Liver (tissue), 9 donors: ENCODE measurements around the gene JAG1. TPM values are rescaled to one million over a fixed set of nuclear protein-coding genes. Genes with fewer than 3 reads are reported as not detected.

Experiments
- DNase-seq: peaks from one replicate; pipeline ENCODE4 v3.0.0-alpha.2; 2017; ENCODE audit warnings: low spot score
- H3K27ac ChIP-seq, 2 donors: one replicate each; pipeline ENCODE4 v1.7.0; 2013; ENCODE audit warnings: inconsistent platforms in 2 of 2, low read length in 2 of 2, control low read depth in 1 of 2, low read depth in 1 of 2, mild to moderate bottlenecking in 1 of 2
- H3K27me3 ChIP-seq, 4 donors: one replicate each; pipeline versions ENCODE4 v1.6.1 to v1.7.0; 2013; ENCODE audit warnings: low read length in 3 of 4, inconsistent platforms in 1 of 4, mild to moderate bottlenecking in 1 of 4, moderate library complexity in 1 of 4; ENCODE audit not compliant: control insufficient read depth in 4 of 4, insufficient read depth in 4 of 4
- H3K36me3 ChIP-seq, 4 donors: one replicate each; pipeline versions ENCODE4 v1.6.1 to v1.7.0; 2013; ENCODE audit warnings: low read length in 3 of 4, mild to moderate bottlenecking in 3 of 4, low read depth in 1 of 4, moderate library complexity in 1 of 4; ENCODE audit not compliant: control insufficient read depth in 4 of 4, insufficient read depth in 3 of 4
- H3K4me1 ChIP-seq, 4 donors: one replicate each; pipeline versions ENCODE4 v1.6.1 to v1.7.0; 2013; ENCODE audit warnings: low read length in 3 of 4, mild to moderate bottlenecking in 3 of 4, moderate library complexity in 1 of 4; ENCODE audit not compliant: control insufficient read depth in 4 of 4, insufficient read depth in 4 of 4
- H3K4me3 ChIP-seq, 3 donors: one replicate each; pipeline versions ENCODE4 v1.6.1 to v1.7.0; 2013; ENCODE audit warnings: low read length in 3 of 3, control low read depth in 1 of 3, low read depth in 1 of 3, mild to moderate bottlenecking in 1 of 3
- H3K9ac ChIP-seq, 2 donors: one replicate each; pipeline ENCODE4 v1.7.0; 2013; ENCODE audit warnings: low read length in 2 of 2, mild to moderate bottlenecking in 2 of 2, moderate library complexity in 2 of 2, control low read depth in 1 of 2, low read depth in 1 of 2
- H3K9me3 ChIP-seq, 4 donors: one replicate each; pipeline versions ENCODE4 v1.6.1 to v1.7.0; 2013; ENCODE audit warnings: low read length in 3 of 4; ENCODE audit not compliant: control insufficient read depth in 4 of 4
- ATF3 ChIP-seq: IDR thresholded peaks from 2 replicates; pipeline ENCODE4 v1.6.1; 2016; ENCODE audit warnings: antibody characterized with exemption
- CTCF ChIP-seq: fragments of 150-350 bp; IDR thresholded peaks from 2 replicates; pipeline ENCODE4 v1.5.1; 2017; ENCODE audit warnings: improper control_type of control experiment, low read depth, low read length; ENCODE audit not compliant: missing input control
- EGR1 ChIP-seq, 2 donors: IDR thresholded peaks; 2 replicates each; pipeline ENCODE4 v1.6.1; 2016 to 2018; ENCODE audit warnings: antibody characterized with exemption in 2 of 2, low read depth in 2 of 2
- FOXA1 ChIP-seq: IDR thresholded peaks from 2 replicates; pipeline ENCODE4 v1.6.1; 2016; ENCODE audit warnings: antibody characterized with exemption
- FOXA2 ChIP-seq: IDR thresholded peaks from 2 replicates; pipeline ENCODE4 v1.6.1; 2016; ENCODE audit warnings: antibody characterized with exemption
- GABPA ChIP-seq, 2 donors: IDR thresholded peaks in 1 of 2; conservative IDR thresholded peaks in 1 of 2; 2 replicates each; pipeline ENCODE4 v1.6.1; 2016; ENCODE audit warnings: antibody characterized with exemption in 2 of 2, mild to moderate bottlenecking in 1 of 2, moderate library complexity in 1 of 2
- HNF4A ChIP-seq, 2 donors: conservative IDR thresholded peaks; 2 replicates each; pipeline ENCODE4 v1.6.1; 2016; ENCODE audit warnings: antibody characterized with exemption in 2 of 2, mild to moderate bottlenecking in 2 of 2
- HNF4G ChIP-seq: IDR thresholded peaks from 2 replicates; pipeline ENCODE4 v1.6.1; 2016; ENCODE audit warnings: antibody characterized with exemption
- JUND ChIP-seq, 2 donors: IDR thresholded peaks; 2 replicates each; pipeline ENCODE4 v1.6.1; 2016; ENCODE audit warnings: antibody characterized with exemption in 2 of 2
- MAX ChIP-seq: IDR thresholded peaks from 2 replicates; pipeline ENCODE4 v1.6.1; 2016; ENCODE audit warnings: antibody characterized with exemption
- NR2F2 ChIP-seq: IDR thresholded peaks from 2 replicates; pipeline ENCODE4 v1.6.1; 2016; ENCODE audit warnings: antibody characterized with exemption
- RAD21 ChIP-seq, 2 donors: IDR thresholded peaks; 2 replicates each; pipeline ENCODE4 v1.6.1; 2016; ENCODE audit warnings: antibody characterized with exemption in 2 of 2, mild to moderate bottlenecking in 2 of 2
- REST ChIP-seq: IDR thresholded peaks from 2 replicates; pipeline ENCODE4 v1.6.1; 2016; ENCODE audit warnings: antibody characterized with exemption, mild to moderate bottlenecking
- RXRA ChIP-seq, 2 donors: IDR thresholded peaks; 2 replicates each; pipeline ENCODE4 v1.6.1; 2017 to 2018; ENCODE audit warnings: antibody characterized with exemption in 2 of 2, mild to moderate bottlenecking in 1 of 2
- SP1 ChIP-seq: IDR thresholded peaks from 2 replicates; pipeline ENCODE4 v1.6.1; 2018; ENCODE audit warnings: antibody characterized with exemption, mild to moderate bottlenecking
- TAF1 ChIP-seq: conservative IDR thresholded peaks from 2 replicates; pipeline ENCODE4 v1.6.1; 2016; ENCODE audit warnings: antibody characterized with exemption, mild to moderate bottlenecking
- YY1 ChIP-seq: IDR thresholded peaks from 2 replicates; pipeline ENCODE4 v1.6.1; 2016; ENCODE audit warnings: antibody characterized with exemption, mild to moderate bottlenecking
- ZBTB33 ChIP-seq: IDR thresholded peaks from 2 replicates; pipeline ENCODE4 v1.6.1; 2016; ENCODE audit warnings: antibody characterized with exemption
- WGBS: extraction: QIAGEN DNeasy Blood & Tissue Kit; methylation state at CpG from one replicate; pipeline ENCODE4 v1.1.7; 2013; 5-methylcytosine and 5-hydroxymethylcytosine counted together
- polyA plus RNA-seq, 2 donors: library from polyadenylated mRNA; stranded (reverse) in 1 of 2; unstranded in 1 of 2; fragments of 200-250 nt in 1 of 2; fragments of >200 nt in 1 of 2; fragmentation: Nextera tagmentation in 1 of 2; extraction: Ambion mirVana in 1 of 2; gene quantifications; one replicate each; pipeline versions ENCODE4 v1.2.1 to v1.2.3, GENCODE V29; 2013 to 2015
- total RNA-seq, 2 donors: library from RNA; depleted of rRNA; stranded (reverse); fragments of >200 nt; gene quantifications; one replicate each; pipeline ENCODE4 v1.2.3, GENCODE V29; 2014
- donor health status: healthy.
- donor health status: healthy.
- donor health status: healthy.
- donor health status: healthy.
- donor health status: healthy.

JAG1 gene
- total and polyA plus RNA-seq, 4 donors: 1.8 to 16.6 (median 4.6) TPM

- no peak for DNase-seq
- peaks cover 10 to 26% (median 24%) of the 10 kb centered on the region in 4 donors for H3K4me1 ChIP-seq
- no peak overlapping the region for H3K9ac ChIP-seq
- H3K27ac ChIP-seq: no peak overlapping the region
- H3K27me3 ChIP-seq: no peaks in the 10 kb centered on the region
- peaks cover 0 to 2% (median 0%) of the 10 kb centered on the region in 4 donors for H3K9me3 ChIP-seq
- 95% methylated on average over 16 of the region's 16 CpGs for WGBS
- no peak overlapping the region for H3K4me3 ChIP-seq
- no peaks in the 10 kb centered on the region for H3K36me3 ChIP-seq
- TF ChIP-seq NR2F2: no peak
- TF ChIP-seq ZBTB33: no peak
- TF ChIP-seq CTCF: no peak
- no peak for TF ChIP-seq FOXA2
- TF ChIP-seq HNF4A (conservative IDR thresholded peaks at IDR 0.05): no peak
- TF ChIP-seq RXRA (IDR thresholded peaks at IDR 0.05): no peak
- no peak for TF ChIP-seq GABPA (IDR thresholded peaks at IDR 0.05 in 1 of 2, conservative IDR thresholded peaks at IDR 0.05 in 1 of 2)
- TF ChIP-seq ATF3: no peak
- TF ChIP-seq FOXA1: no peak
- TF ChIP-seq TAF1: no peak
- no peak for TF ChIP-seq SP1
- TF ChIP-seq EGR1 (IDR thresholded peaks at IDR 0.05; ENCODE audit: low read depth in 2 of 2): no peak
- TF ChIP-seq RAD21 (IDR thresholded peaks at IDR 0.05): no peak
- TF ChIP-seq HNF4G: no peak
- TF ChIP-seq JUND (IDR thresholded peaks at IDR 0.05): no peak
- no peak for TF ChIP-seq YY1
- no peak for TF ChIP-seq REST
- TF ChIP-seq MAX: no peak
Measured at GRCh38 chr20:10705801-10706459, 32.1 kb upstream of the JAG1 start.
